ENCODE data around the gene SEMA6D.

- TF ChIP-seq POLR2A (IDR thresholded peaks at IDR 0.05): no peak
- TF ChIP-seq, protein P1, sequence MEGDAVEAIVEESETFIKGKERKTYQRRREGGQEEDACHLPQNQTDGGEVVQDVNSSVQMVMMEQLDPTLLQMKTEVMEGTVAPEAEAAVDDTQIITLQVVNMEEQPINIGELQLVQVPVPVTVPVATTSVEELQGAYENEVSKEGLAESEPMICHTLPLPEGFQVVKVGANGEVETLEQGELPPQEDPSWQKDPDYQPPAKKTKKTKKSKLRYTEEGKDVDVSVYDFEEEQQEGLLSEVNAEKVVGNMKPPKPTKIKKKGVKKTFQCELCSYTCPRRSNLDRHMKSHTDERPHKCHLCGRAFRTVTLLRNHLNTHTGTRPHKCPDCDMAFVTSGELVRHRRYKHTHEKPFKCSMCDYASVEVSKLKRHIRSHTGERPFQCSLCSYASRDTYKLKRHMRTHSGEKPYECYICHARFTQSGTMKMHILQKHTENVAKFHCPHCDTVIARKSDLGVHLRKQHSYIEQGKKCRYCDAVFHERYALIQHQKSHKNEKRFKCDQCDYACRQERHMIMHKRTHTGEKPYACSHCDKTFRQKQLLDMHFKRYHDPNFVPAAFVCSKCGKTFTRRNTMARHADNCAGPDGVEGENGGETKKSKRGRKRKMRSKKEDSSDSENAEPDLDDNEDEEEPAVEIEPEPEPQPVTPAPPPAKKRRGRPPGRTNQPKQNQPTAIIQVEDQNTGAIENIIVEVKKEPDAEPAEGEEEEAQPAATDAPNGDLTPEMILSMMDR (IDR thresholded peaks at IDR 0.05): no peak
- no peak for TF ChIP-seq POLR2AphosphoS5 (IDR thresholded peaks at IDR 0.05)
These were observed 101.9 kb downstream of the SEMA6D start for GRCh38 chr15:47819158-47819557.
